ENCODE measurements around the gene CAP2.

The CAP2 gene

GRCh38 chr6:17475606-17476244, 82.3 kb downstream of the CAP2 start:
- DNase-seq (ENCODE audit: low read depth): no peak

- no peak for DNase-seq (ENCODE audit: low read depth)
Measured at GRCh38 chr6:17476511-17476910, 83.1 kb downstream of the CAP2 start.

GRCh38 chr6:17477356-17477755, 84.0 kb downstream of the CAP2 start:
- no peak for DNase-seq (ENCODE audit: low read depth)

DNA sequence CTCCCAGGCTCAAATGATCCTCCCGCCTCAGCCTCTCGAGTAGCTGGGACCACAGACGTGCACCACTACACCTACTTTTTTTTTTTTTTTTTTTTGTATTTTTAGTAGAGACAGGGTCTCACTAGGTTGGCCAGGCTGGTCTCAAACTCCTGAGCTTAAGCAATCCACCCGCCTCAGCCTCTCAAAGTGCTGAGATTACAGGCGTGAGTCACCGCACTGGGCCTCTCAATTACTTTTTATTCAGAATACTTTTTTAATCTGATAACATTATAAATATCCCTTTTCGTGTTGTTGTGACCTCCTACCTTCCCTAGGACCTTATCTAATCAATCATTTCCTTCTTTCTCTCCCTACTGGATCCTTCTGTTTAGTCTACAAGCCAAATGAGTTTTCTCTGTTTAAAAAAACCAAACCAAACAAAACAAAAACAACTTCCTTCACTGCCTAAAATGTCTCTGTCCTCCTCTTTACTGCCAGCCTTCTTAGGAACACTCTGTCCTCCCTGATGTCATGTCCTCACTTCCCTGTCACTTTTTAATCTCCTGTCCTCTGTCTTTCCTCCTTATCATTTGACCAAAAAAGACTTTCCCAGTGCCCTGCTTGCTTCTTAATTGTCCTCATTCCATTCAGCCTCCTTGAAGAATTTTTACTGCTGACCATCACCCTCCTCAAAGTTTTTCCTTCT, 85.0 kb downstream of the CAP2 start:
- no peak for DNase-seq (ENCODE audit: low read depth)

DNA sequence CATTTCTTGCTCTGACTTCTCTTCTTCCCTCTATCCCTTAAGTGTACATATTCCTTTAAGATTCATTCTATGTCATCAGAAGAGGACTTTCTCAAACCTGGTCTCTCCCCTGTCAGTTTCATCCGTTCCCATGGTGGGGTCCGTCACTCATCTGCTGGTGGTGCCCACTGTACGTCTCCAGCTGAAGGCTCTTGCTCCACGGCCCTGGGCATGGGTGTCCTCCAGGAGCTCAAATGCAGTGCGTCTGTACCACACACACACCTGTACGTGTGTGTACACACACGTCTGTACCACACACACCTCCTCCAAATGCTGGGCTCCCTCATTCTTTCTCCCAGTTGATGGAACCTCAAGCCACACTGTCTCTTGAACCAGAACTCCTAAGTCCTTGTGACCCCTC, 85.6 kb downstream of the CAP2 start:
- DNase-seq (ENCODE audit: low read depth): no peak

DNA sequence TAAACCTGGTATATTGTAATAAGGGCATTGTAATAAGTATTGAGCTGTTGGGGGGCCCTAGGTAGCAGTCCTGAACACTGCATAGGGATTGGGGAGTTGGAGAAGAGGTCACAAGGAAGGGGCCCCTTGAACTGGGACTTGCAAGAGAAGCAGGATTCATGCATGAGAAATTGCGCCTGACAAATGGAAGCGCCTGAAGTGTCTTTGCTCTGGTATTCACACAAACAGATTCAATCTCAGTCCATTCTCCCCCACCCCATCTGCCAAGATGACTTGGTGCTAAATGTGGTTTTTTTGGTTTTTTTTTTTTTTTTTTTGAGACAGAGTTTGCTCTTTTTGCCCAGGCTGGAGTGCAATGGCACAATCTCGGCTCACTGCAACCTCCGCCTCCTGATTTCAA, 87.1 kb downstream of the CAP2 start:
- DNase-seq (ENCODE audit: low read depth): no peak

- no peak for DNase-seq (ENCODE audit: low read depth)
Measured at GRCh38 chr6:17482711-17483110, 89.3 kb downstream of the CAP2 start.

- no peak for DNase-seq (ENCODE audit: low read depth)
Measured at GRCh38 chr6:17483391-17484016, 90.1 kb downstream of the CAP2 start.

DNA sequence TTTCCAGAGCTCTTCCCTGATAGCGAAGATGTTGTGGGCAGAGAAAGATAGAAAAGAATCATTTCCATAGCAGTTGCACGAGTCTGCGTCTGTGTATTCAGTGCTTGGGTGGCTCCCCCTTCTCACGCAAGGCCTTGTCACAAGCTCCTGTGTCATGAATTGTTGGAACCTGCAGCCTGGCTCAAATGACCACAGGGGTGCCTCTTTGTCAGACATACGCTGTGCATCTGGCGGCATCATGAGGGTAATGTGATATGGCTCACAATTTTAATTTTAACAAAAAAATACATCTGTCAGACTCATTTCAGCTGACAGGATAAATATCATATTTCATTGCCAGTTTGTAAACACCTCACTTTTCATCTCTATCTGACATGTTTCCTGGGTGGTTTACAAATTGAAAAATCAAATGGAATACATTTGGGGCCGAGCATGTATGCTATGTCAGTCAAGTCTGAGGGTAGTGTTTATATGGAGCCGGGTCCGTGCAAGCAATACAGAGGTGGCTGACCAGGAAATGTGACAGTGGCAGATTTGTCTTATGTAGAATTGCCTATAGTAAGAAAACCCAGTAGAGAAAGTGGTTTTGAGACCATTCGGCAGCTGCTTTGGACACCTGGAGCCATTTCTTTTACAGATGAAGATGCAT, 90.9 kb downstream of the CAP2 start:
- DNase-seq (ENCODE audit: low read depth): no peak

- DNase-seq (ENCODE audit: low read depth): no peak
Measured at GRCh38 chr6:17485181-17485580, 91.8 kb downstream of the CAP2 start.

DNA sequence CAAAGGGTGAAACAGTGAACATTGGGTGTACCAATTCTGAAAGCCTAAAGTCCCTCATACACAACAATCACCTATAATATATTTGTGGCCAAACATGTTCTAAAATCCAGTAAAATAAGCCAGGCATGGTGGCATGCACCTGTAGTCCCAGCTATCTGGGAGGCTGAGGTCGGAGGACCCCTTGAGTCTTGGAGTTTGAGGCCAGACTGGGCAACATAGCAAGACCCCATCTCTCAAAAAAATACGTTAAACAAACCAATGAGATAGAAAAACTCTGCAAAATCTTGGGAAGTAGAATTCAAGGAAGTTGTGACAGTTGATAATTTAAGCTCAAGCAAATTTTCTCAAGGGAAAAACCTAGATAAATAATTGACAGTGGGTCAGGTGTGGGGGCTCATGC, 92.6 kb downstream of the CAP2 start:
- DNase-seq (ENCODE audit: low read depth): no peak

GRCh38 chr6:17486680-17487079, 93.3 kb downstream of the CAP2 start:
- no peak for DNase-seq (ENCODE audit: low read depth)

DNA sequence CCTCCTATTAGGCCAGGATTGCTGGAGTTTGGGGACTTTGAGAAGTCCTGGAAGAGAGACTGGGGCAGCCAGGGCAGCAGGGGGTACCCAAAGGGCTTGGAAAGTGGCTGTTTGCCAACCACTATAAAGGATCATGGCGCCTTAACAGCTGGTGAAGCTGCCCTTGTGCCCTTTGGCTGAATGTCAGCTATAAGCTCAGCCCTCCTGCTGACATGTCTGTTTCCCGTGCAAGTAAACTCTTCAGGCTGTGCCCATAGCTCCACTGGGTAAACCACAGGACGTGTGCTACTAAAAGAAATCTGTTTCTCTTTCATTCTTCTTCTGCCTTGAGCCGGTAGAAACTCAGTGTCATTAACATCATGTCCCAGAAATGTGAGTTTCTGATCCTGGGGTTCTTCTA, 97.3 kb downstream of the CAP2 start:
- no peak for DNase-seq (ENCODE audit: low read depth)

DNA sequence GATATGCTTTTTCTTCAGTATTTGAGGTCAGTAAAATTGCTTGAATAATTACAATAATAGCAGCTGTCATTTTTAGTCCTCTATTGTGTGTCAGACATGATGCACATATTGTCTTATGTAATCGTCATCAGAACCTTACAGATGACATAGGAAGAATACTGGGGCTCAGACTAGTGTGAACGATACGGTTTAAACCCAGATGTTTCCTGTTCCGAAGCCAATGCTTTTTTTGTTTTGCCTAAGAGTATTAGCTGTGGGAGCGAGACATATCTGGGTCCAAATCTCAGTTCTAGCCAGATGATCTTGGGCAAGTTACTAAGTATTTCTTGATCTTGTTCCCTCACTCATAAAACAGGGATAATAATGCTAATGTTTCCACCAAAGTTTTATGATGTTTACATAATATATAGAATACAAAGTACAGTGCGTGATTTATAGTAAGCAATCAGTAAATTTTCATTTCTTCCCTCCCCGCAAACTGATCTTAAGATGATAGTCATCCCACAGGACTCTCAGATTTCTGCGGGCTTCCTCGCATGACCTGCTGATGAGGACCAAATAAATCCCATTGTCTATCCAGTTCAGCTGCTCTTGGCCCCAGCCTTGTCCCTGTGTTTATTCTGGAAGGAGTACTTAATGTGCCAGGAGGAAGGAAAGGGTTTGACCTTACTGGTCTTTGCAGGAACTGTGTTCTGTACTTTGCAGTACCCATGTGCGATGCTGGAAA, 98.2 kb downstream of the CAP2 start:
- no peak for DNase-seq (ENCODE audit: low read depth)

DNA sequence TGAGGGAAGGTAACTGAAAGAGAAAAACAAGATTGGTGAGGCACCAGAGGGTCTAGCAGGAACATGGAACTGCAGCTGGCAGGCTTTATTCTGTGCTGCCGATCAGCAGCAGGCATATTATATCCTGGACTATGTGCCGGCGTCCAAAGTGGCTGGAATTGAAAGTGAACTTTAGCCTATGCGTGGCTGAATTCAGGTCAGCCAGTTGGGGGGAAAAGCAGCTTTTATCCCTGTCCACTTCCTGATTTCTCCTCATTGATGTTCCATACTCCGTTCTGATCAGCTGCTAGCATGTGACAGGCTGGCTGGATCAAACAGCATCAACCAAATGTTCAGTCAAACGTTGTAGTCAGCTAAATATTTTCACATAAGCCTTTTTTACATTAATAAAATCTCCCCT, 99.0 kb downstream of the CAP2 start:
- no peak for DNase-seq (ENCODE audit: low read depth)

DNA sequence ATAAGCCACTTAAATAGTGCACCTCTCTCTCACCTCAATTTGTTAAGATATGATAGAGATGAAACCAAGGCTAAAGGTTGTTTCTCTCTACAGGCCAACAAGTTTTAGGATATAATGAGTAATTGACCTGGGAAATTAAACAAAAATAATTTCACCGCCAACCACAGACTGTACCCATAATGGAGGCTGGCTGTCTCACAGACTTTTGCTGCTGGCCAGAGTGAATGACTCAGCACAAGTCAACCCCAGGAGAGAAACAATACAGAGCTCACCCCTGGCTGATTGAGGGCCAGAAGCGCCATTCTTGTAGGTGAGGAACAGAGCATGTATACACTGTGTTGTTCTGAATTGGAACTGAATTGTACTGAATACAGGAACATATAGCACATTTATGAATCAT, 99.9 kb downstream of the CAP2 start:
- DNase-seq (ENCODE audit: low read depth): no peak

GRCh38 chr6:17494177-17494576, 100.8 kb downstream of the CAP2 start:
- DNase-seq (ENCODE audit: low read depth): no peak

DNA sequence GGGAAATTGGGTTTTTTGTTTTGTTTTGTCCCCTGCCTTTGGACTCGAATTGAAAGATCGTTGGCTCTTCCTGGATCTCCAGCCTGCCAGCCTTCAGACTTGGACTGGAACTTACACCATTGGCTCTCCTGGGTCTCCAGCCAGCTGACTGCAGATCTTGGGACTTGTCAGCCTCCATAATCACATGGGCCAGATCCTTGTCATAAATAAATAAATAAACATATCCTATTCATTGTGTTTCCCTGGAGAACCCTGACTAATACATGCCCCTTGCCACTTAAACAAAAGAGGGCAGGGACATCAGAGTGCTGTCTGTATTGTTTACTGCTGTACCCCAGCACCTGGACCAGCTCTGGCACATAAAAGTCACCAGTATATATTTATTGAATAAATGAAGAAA, 101.5 kb downstream of the CAP2 start:
- no peak for DNase-seq (ENCODE audit: low read depth)

DNA sequence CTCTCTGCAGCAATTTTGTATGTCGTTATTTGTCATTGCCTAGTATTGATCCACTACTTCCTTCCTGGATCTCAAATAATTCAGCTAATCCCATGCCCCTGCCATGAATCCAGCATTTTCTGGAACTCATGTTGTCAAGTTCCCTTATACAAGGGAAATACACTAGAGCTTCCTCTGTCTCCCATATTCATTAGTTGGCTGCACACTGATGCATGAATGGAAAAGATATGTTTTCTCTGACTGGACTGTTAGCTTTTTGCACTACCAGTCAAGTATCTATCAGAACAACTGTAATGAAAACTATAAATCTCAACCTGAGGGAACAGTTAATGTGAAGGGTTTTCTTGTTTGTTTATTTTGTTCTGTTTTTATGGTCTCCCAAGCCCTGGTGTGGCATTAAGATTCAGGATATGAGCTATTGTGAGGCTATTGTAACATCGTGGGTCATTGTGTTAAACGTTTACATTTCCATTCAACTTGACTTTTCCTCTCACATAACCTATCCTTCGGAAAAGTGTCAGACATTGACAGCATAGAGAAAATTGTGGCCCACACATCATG, 104.2 kb downstream of the CAP2 start:
- DNase-seq (ENCODE audit: low read depth): no peak

- no peak for DNase-seq (ENCODE audit: low read depth)
Measured at GRCh38 chr6:17501442-17501841, 108.0 kb downstream of the CAP2 start.

DNA sequence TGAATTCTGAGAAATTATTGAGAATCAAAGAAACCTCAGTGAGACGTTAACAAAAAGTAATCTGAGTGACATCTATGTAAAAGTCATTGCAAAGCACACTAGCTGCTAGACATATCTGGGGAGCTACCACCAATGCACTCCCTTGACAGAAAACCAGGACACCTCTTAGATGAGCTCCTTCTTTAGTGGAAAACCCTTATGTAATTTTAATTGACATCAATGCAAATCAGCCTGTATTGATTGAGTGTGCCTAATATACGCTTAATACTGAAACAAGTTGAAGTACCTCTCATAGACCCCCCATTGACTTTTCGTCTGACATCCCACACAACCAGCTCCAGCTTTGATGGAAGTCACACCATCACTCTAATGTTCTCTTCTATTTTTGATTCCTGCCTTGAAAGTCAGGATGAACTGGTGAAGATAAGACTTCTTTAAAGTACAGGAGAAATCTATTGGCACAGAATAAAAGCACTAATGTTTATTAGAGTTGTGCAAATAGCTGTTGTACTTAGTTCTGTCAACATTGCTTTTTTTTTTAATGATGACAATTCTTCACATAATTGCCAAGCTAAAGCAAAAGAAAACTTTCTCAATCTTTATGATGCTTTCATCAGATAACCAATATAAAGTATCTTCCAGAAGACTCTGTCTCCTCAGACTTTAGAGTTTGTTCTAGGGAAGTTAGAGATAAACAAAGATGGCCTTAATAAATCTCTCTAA, 108.7 kb downstream of the CAP2 start:
- DNase-seq (ENCODE audit: low read depth): no peak
